IMR-90 (cell line): ENCODE measurements around the gene QSOX2. TPM values are rescaled to one million over a fixed set of nuclear protein-coding genes. Genes with fewer than 3 reads are reported as not detected.

Experiments
- ATAC-seq: fragments of 200-7000 bp; cut with Tn5 transposase; 2 replicates; pipeline ENCODE4 v1.9.1; 2020; ENCODE audit warnings: low read depth, mild to moderate bottlenecking, moderate library complexity
- BruUV-seq: library from RNA; stranded (reverse); fragments of 400-500 nt; replicated peaks from 2 replicates; lab custom pipeline; 2021; lab: Mats Ljungman, UMichigan
- CTCF ChIA-PET: fragments of 300-600 bp; formaldehyde crosslinking; extraction: SDS; loops from one replicate; lab custom pipeline; 2021; ENCODE audit warnings: antibody characterized with exemption; lab: Yijun Ruan, JAX
- POLR2A ChIA-PET: fragments of 300-600 bp; sonication (Branson Sonifier 250); formaldehyde crosslinking; loops from one replicate; lab custom pipeline; 2022; ENCODE audit warnings: antibody characterized with exemption; ENCODE audit not compliant: unreplicated experiment; lab: Charles Lee
- DNase-seq: peaks from one replicate; pipeline ENCODE4 v3.0.0; 2013
- H2AFZ ChIP-seq: replicated peaks from 2 replicates; pipeline ENCODE3; 2013; ENCODE audit warnings: low read length, mild to moderate bottlenecking; ENCODE audit not compliant: poor library complexity
- H2AK5ac ChIP-seq: 2 replicates; pipeline ENCODE4 v1.6.1; 2013; ENCODE audit warnings: low read depth, low read length, inconsistent platforms
- H2AK9ac ChIP-seq: replicated peaks from 2 replicates; pipeline ENCODE3; 2013; ENCODE audit warnings: mild to moderate bottlenecking, low read depth, low read length, moderate library complexity; ENCODE audit not compliant: poor library complexity
- H2BK120ac ChIP-seq: 2 replicates; pipeline ENCODE4 v1.6.1; 2013; ENCODE audit warnings: low read depth, low read length, inconsistent platforms
- H2BK15ac ChIP-seq: 3 replicates; pipeline ENCODE4 v1.6.1; 2013; ENCODE audit warnings: low read depth, low read length, inconsistent platforms
- H2BK20ac ChIP-seq: 2 replicates; pipeline ENCODE4 v1.6.1; 2013; ENCODE audit warnings: low read depth, mild to moderate bottlenecking, inconsistent platforms, low read length, moderate library complexity
- H2BK5ac ChIP-seq: 2 replicates; pipeline ENCODE4 v1.6.1; 2013; ENCODE audit warnings: mild to moderate bottlenecking, low read depth, low read length, inconsistent platforms; ENCODE audit not compliant: poor library complexity, severe bottlenecking
- H3K14ac ChIP-seq: replicated peaks from 2 replicates; pipeline ENCODE4 v1.6.1; 2013; ENCODE audit warnings: low read depth, low read length, inconsistent platforms
- H3K18ac ChIP-seq: 2 replicates; pipeline ENCODE4 v1.6.1; 2013; ENCODE audit warnings: low read depth, low read length, control low read depth
- H3K23ac ChIP-seq: 2 replicates; pipeline ENCODE4 v1.6.1; 2013; ENCODE audit warnings: low read depth, low read length, inconsistent platforms
- H3K27ac ChIP-seq: 2 replicates; pipeline ENCODE4 v1.5.1; 2013; ENCODE audit warnings: mild to moderate bottlenecking, control low read depth, low read length; ENCODE audit not compliant: insufficient read depth
- H3K27me3 ChIP-seq: 2 replicates; pipeline ENCODE4 v1.6.1; 2013; ENCODE audit warnings: low read length; ENCODE audit not compliant: control insufficient read depth, insufficient read depth
- H3K36me3 ChIP-seq: 2 replicates; pipeline ENCODE4 v1.6.1; 2013; ENCODE audit warnings: low read length, mixed read lengths; ENCODE audit not compliant: control insufficient read depth, insufficient read depth
- H3K4ac ChIP-seq: 2 replicates; pipeline ENCODE4 v1.6.1; 2013; ENCODE audit warnings: low read depth, low read length, inconsistent platforms
- H3K4me1 ChIP-seq: 2 replicates; pipeline ENCODE4 v1.6.1; 2013; ENCODE audit warnings: low read length, mixed read lengths; ENCODE audit not compliant: control insufficient read depth, insufficient read depth
- H3K4me2 ChIP-seq: 2 replicates; pipeline ENCODE4 v1.6.1; 2013; ENCODE audit warnings: low read depth, mild to moderate bottlenecking, control low read depth, low read length, moderate library complexity
- H3K4me3 ChIP-seq: 2 replicates; pipeline ENCODE4 v1.5.1; 2013; ENCODE audit warnings: low read depth, mild to moderate bottlenecking, control low read depth, low read length, moderate library complexity; ENCODE audit not compliant: insufficient read depth
- H3K56ac ChIP-seq: 2 replicates; pipeline ENCODE4 v1.6.1; 2013; ENCODE audit warnings: low read length, inconsistent platforms; ENCODE audit not compliant: insufficient read depth; ENCODE audit errors: extremely low read depth
- H3K79me1 ChIP-seq, 2 experiments: 2 replicates each; pipeline ENCODE4 v1.6.1; 2013; ENCODE audit warnings: low read length in 2 of 2, inconsistent platforms in 1 of 2, low read depth in 1 of 2
- H3K9ac ChIP-seq: 2 replicates; pipeline ENCODE4 v1.6.1; 2013; ENCODE audit warnings: low read depth, low read length, control low read depth
- H3K9me1 ChIP-seq: 2 replicates; pipeline ENCODE4 v1.6.1; 2013; ENCODE audit warnings: low read length, inconsistent platforms; ENCODE audit not compliant: insufficient read depth
- H3K9me3 ChIP-seq: 2 replicates; pipeline ENCODE4 v1.6.1; 2013; ENCODE audit warnings: low read length; ENCODE audit not compliant: control insufficient read depth, insufficient read depth
- H4K20me1 ChIP-seq: 2 replicates; pipeline ENCODE4 v1.6.1; 2013; ENCODE audit warnings: low read length, inconsistent platforms; ENCODE audit not compliant: insufficient read depth
- H4K5ac ChIP-seq: 2 replicates; pipeline ENCODE4 v1.6.1; 2013; ENCODE audit warnings: mild to moderate bottlenecking, low read depth, low read length, control low read depth
- H4K8ac ChIP-seq, 2 experiments: 2 replicates each; pipeline ENCODE4 v1.6.1; 2013; ENCODE audit warnings: low read depth in 2 of 2, low read length in 2 of 2, control low read depth in 1 of 2, inconsistent platforms in 1 of 2
- H4K91ac ChIP-seq: 2 replicates; pipeline ENCODE4 v1.6.1; 2013; ENCODE audit warnings: low read depth, low read length, inconsistent platforms; ENCODE audit not compliant: insufficient read depth
- BHLHE40 ChIP-seq: fragments of 150-350 bp; IDR thresholded peaks from 2 replicates; pipeline ENCODE4 v1.6.1; 2016; ENCODE audit warnings: mild to moderate bottlenecking, low read depth, low read length
- CHD1 ChIP-seq: IDR thresholded peaks from 2 replicates; pipeline ENCODE4 v1.6.1; 2012; ENCODE audit warnings: low read depth, low read length, improper control_type of control experiment
- FOS ChIP-seq: fragments of 150-350 bp; IDR thresholded peaks from 2 replicates; pipeline ENCODE4 v1.6.1; 2016; ENCODE audit warnings: low read depth, low read length
- MAFK ChIP-seq: IDR thresholded peaks from 2 replicates; pipeline ENCODE4 v1.6.1; 2012; ENCODE audit warnings: low read depth, low read length, improper control_type of control experiment
- MXI1 ChIP-seq: IDR thresholded peaks from 2 replicates; pipeline ENCODE4 v1.6.1; 2012; ENCODE audit warnings: low read depth, mild to moderate bottlenecking, low read length, moderate library complexity, borderline replicate concordance
- NFE2L2 ChIP-seq: fragments of 150-350 bp; IDR thresholded peaks from 2 replicates; pipeline ENCODE4 v1.6.1; 2016; ENCODE audit warnings: low read depth, mild to moderate bottlenecking, low read length
- POLR2A ChIP-seq: IDR thresholded peaks from 2 replicates; pipeline ENCODE4 v1.6.1; 2012; ENCODE audit warnings: mild to moderate bottlenecking, low read depth, low read length
- RAD21 ChIP-seq: IDR thresholded peaks from 2 replicates; pipeline ENCODE4 v1.6.1; 2012; ENCODE audit warnings: low read length, improper control_type of control experiment
- RCOR1 ChIP-seq: IDR thresholded peaks from 2 replicates; pipeline ENCODE4 v1.6.1; 2012; ENCODE audit warnings: mild to moderate bottlenecking, low read length, improper control_type of control experiment; ENCODE audit not compliant: insufficient replicate concordance
- WGBS, 2 experiments: methylation state at CpG; one replicate each; pipeline versions ENCODE4 v1.1.5 to v1.1.7; 2013; ENCODE audit warnings: missing lambda C conversion rate in 2 of 2; ENCODE audit not compliant: insufficient read length in 1 of 2; ENCODE audit errors: extremely low coverage in 2 of 2; 5-methylcytosine and 5-hydroxymethylcytosine counted together
- dilution Hi-C: fragments of 300-500 bp; cut with HindIII; formaldehyde crosslinking; loops from one replicate; pipeline ENCODE4 v1.14.3; 2018; ENCODE audit warnings: low sequenced_read_pairs; ENCODE audit not compliant: unreplicated experiment
- in situ Hi-C: fragments of 300-500 bp; cut with MboI; formaldehyde crosslinking; loops from 3 replicates; pipeline ENCODE4 v1.14.3; 2019; ENCODE audit warnings: low sequenced_read_pairs, inconsistent platforms, mixed read lengths
- intact Hi-C: fragments of 100-400 bp; cut with micrococcal nuclease; formaldehyde crosslinking; loops from 2 replicates; pipeline ENCODE4 v1.10.0; 2022
- polyA plus RNA-seq, 3 experiments: library from polyadenylated mRNA; depleted of rRNA; stranded (reverse); fragments of >200 nt; gene quantifications; 2 replicates each; pipeline ENCODE4 v1.2.3, GENCODE V29; 2012; ENCODE audit warnings: low replicate concordance in 1 of 3
- total RNA-seq: library from RNA; depleted of rRNA; stranded (reverse); fragments of >200 nt; gene quantifications from 2 replicates; pipeline ENCODE4 v1.2.3, GENCODE V29; 2012
- TF ChIP-seq, protein P1 (sequence below): fragments of 150-350 bp; IDR thresholded peaks from 2 replicates; pipeline ENCODE4 v1.6.1; 2016; ENCODE audit warnings: low read depth, mild to moderate bottlenecking, low read length, moderate library complexity, borderline replicate concordance
- TF ChIP-seq, protein P2 (sequence below): conservative IDR thresholded peaks from 2 replicates; pipeline ENCODE4 v1.5.1; 2012; ENCODE audit warnings: mild to moderate bottlenecking, low read depth, low read length, improper control_type of control experiment
- TF ChIP-seq, protein P3 (sequence below): fragments of 150-350 bp; IDR thresholded peaks from 2 replicates; pipeline ENCODE4 v1.6.1; 2017; ENCODE audit warnings: mild to moderate bottlenecking, antibody characterized with exemption, low read length, low read depth

Gene QSOX2
- total and polyA plus RNA-seq, 2 of the 4 experiments (the other 2 are of a cell fraction), result 5.9 to 12.9 TPM

DNA sequence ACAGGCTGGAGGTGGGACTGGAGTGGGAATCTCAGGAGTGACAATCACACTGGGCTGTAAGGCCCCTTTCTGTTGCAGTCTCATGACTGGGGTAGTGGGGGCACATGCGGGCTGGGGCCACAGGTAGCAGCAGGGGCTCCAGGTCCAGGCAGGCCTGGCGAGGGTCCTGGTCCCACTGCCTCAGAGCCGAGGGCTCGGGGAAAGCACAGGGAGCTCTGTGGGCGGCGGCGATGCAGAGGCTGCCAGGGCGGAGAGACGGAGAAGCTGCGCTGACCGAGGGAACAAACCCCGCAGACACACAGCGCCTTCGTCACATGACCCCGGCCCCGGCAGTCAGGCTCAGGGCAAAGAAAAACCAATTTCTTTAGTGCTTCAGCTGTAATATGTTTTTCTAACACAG lies 35.3 kb downstream of the QSOX2 start:
- BruUV-seq, result no TSS peak
- Histone ChIP-seq H4K8ac (no peak overlapping the region), H3K56ac (no peak overlapping the region), H3K27ac (no peak overlapping the region), H3K4me3 (no peak overlapping the region), H3K4me1 (no peaks in the 10 kb centered on the region), H3K4ac (no peak overlapping the region), H3K9me3 (0 out of 2 replicates have a peak, but pooled peaks cover 3% of the 10 kb centered on the region), H3K18ac (no peak overlapping the region), H2AFZ (no peak overlapping the region), H2AK5ac (no peak overlapping the region), H2BK120ac (no peak overlapping the region), H3K23ac (no peak overlapping the region), H4K20me1 (peaks cover 9% of the 10 kb centered on the region), H2BK15ac (no peak overlapping the region), H3K9ac (no peak overlapping the region), H3K4me2 (no peak overlapping the region), H2BK5ac (no peak overlapping the region), H3K36me3 (peaks cover 13% of the 10 kb centered on the region), H3K14ac (no peak overlapping the region), H3K27me3 (no peaks in the 10 kb centered on the region), H4K91ac (no peak overlapping the region), H3K79me1 (no peaks in the 10 kb centered on the region), H4K5ac (no peak overlapping the region), H2AK9ac (no peak overlapping the region), H2BK20ac (no peak overlapping the region), H3K9me1 (no peaks in the 10 kb centered on the region)
- TF ChIP-seq MXI1 (no peak), POLR2A (no peak), NFE2L2 (no peak), FOS (no peak), CHD1 (no peak), MAFK (no peak), RCOR1 (no peak), RAD21 (no peak), BHLHE40 (no peak)
- TF ChIP-seq, protein P1, sequence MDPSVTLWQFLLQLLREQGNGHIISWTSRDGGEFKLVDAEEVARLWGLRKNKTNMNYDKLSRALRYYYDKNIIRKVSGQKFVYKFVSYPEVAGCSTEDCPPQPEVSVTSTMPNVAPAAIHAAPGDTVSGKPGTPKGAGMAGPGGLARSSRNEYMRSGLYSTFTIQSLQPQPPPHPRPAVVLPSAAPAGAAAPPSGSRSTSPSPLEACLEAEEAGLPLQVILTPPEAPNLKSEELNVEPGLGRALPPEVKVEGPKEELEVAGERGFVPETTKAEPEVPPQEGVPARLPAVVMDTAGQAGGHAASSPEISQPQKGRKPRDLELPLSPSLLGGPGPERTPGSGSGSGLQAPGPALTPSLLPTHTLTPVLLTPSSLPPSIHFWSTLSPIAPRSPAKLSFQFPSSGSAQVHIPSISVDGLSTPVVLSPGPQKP, result no peak
- TF ChIP-seq, protein P2, sequence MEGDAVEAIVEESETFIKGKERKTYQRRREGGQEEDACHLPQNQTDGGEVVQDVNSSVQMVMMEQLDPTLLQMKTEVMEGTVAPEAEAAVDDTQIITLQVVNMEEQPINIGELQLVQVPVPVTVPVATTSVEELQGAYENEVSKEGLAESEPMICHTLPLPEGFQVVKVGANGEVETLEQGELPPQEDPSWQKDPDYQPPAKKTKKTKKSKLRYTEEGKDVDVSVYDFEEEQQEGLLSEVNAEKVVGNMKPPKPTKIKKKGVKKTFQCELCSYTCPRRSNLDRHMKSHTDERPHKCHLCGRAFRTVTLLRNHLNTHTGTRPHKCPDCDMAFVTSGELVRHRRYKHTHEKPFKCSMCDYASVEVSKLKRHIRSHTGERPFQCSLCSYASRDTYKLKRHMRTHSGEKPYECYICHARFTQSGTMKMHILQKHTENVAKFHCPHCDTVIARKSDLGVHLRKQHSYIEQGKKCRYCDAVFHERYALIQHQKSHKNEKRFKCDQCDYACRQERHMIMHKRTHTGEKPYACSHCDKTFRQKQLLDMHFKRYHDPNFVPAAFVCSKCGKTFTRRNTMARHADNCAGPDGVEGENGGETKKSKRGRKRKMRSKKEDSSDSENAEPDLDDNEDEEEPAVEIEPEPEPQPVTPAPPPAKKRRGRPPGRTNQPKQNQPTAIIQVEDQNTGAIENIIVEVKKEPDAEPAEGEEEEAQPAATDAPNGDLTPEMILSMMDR, result no peak
- TF ChIP-seq, protein P3, sequence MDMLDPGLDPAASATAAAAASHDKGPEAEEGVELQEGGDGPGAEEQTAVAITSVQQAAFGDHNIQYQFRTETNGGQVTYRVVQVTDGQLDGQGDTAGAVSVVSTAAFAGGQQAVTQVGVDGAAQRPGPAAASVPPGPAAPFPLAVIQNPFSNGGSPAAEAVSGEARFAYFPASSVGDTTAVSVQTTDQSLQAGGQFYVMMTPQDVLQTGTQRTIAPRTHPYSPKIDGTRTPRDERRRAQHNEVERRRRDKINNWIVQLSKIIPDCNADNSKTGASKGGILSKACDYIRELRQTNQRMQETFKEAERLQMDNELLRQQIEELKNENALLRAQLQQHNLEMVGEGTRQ, result no peak
- 100% methylated on average over 5 of the region's 16 CpGs; no CpG with 5 or more reads in 1 of the 2 experiments for WGBS, 2 experiments
- DNase-seq (no peak), ATAC-seq (no peak)
- dilution Hi-C loops (no loop called here), intact Hi-C loops (no loop called here), in situ Hi-C loops (no loop called here)
- CTCF ChIA-PET, result no interaction called here
- POLR2A ChIA-PET, result no interaction called here
